Measurements from ENCODE around the gene MID1IP1.

DNA sequence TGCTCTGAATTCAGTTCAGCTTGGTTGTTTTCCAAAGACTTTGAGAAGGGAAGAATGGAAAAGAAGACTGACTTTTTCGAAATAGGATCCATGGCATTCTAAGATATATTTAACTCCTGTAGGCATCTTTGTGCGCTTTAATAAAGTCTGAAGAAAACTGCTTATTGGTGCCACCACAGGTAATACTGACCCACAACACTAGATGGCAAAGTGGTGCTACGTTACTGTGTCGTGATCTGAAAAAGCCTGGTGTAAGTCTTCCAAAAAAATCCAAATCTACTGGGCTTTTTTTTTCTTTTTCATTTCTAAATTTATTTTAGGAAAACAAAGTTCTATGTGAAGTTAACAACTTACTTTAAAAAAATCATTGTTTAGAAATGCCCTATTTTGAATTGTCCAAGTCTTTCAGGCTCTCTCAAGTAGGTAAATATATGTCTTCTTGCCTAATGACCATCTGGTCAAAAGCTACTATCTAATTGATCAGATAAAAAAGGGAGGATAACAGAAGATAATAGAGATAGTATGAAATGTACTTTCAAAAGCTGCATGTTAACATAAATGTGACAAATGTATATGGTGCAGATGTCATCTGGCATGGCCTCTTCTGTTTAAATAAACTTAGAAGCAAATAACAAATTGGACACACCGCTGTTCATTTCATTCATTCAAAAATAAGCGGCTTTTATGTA, 47.0 kb upstream of the MID1IP1 start:
- TF ChIP-seq EZH2 (IDR thresholded peaks at IDR 0.05; ENCODE audit: borderline replicate concordance, low read depth, low read length, poor library complexity, severe bottlenecking), result no peak
- TF ChIP-seq, protein P1, sequence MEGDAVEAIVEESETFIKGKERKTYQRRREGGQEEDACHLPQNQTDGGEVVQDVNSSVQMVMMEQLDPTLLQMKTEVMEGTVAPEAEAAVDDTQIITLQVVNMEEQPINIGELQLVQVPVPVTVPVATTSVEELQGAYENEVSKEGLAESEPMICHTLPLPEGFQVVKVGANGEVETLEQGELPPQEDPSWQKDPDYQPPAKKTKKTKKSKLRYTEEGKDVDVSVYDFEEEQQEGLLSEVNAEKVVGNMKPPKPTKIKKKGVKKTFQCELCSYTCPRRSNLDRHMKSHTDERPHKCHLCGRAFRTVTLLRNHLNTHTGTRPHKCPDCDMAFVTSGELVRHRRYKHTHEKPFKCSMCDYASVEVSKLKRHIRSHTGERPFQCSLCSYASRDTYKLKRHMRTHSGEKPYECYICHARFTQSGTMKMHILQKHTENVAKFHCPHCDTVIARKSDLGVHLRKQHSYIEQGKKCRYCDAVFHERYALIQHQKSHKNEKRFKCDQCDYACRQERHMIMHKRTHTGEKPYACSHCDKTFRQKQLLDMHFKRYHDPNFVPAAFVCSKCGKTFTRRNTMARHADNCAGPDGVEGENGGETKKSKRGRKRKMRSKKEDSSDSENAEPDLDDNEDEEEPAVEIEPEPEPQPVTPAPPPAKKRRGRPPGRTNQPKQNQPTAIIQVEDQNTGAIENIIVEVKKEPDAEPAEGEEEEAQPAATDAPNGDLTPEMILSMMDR (conservative IDR thresholded peaks at IDR 0.05; ENCODE audit: low read depth, low read length), result peak; percentile 70

All from A673 (cell line).